Gastrocnemius medialis (tissue), 4 donors: ENCODE results near the gene CD96. TPM values are rescaled to one million over a fixed set of nuclear protein-coding genes. Genes with fewer than 3 reads are reported as not detected.

ENCODE experiments used
- ATAC-seq, 2 donors: fragments of 150-250 bp; one replicate each; pipeline ENCODE4 v1.9.1; 2016
- DNase-seq, 2 donors: peaks; one replicate each; pipeline ENCODE4 v3.0.0-alpha.2; 2019
- H3K27ac ChIP-seq, 4 donors: fragments of 200-600 bp; sonication (generic); 1 replicate in 1 of 4; 2 replicates in 3 of 4; pipeline ENCODE4 v1.5.1; 2016 to 2018; ENCODE audit warnings: mild to moderate bottlenecking in 2 of 4, moderate library complexity in 1 of 4
- H3K27me3 ChIP-seq, 3 donors: fragments of 200-600 bp; sonication (generic) in 2 of 3; 1 replicate in 1 of 3; 2 replicates in 2 of 3; pipeline versions ENCODE4 v1.5.1 to v1.6.0; 2016 to 2019; ENCODE audit warnings: mild to moderate bottlenecking in 1 of 3, moderate library complexity in 1 of 3
- H3K36me3 ChIP-seq, 2 donors: fragments of 200-600 bp; sonication (generic) in 1 of 2; one replicate each; pipeline ENCODE4 v1.5.1; 2017 to 2018
- H3K4me1 ChIP-seq, 2 donors: fragments of 200-600 bp; sonication (generic) in 1 of 2; one replicate each; pipeline ENCODE4 v1.5.1; 2016 to 2017; ENCODE audit warnings: mild to moderate bottlenecking in 2 of 2
- H3K4me3 ChIP-seq, 4 donors: fragments of 200-600 bp; sonication (generic) in 3 of 4; 1 replicate in 1 of 4; 2 replicates in 3 of 4; pipeline ENCODE4 v1.5.1; 2016 to 2019; ENCODE audit warnings: mild to moderate bottlenecking in 2 of 4
- H3K9me3 ChIP-seq, 3 donors: fragments of 200-600 bp; sonication (generic) in 2 of 3; 1 replicate in 1 of 3; 2 replicates in 2 of 3; pipeline ENCODE4 v1.5.1; 2016 to 2019
- POLR2A ChIP-seq, 2 donors: fragments of 450-650 bp; IDR thresholded peaks; one replicate each; pipeline ENCODE4 v1.6.1; 2017; ENCODE audit warnings: antibody characterized with exemption in 2 of 2, mild to moderate bottlenecking in 2 of 2, moderate library complexity in 2 of 2
- in situ Hi-C, 4 donors: fragments of 200-750 bp; cut with MboI; loops; one replicate each; pipeline versions ENCODE4 v1.15.0 to v1.8.0; 2017; ENCODE audit warnings: low sequenced_read_pairs in 4 of 4
- intact Hi-C: fragments of 100-400 bp; cut with DNase I; formaldehyde crosslinking; loops from one replicate; pipeline ENCODE4 v1.15.1; 2023; ENCODE audit warnings: low total_unique reads
- total RNA-seq, 4 donors: library from RNA; depleted of rRNA; stranded (reverse); fragments of >200 nt; gene quantifications; one replicate each; pipeline versions ENCODE4 v1.1.0 to v1.2.3, GENCODE V29; 2016
- TF ChIP-seq, protein P1 (sequence below), 5 experiments: fragments of 450-650 bp in 3 of 5; fragments of 200-600 bp in 2 of 5; sonication (generic) in 2 of 5; IDR thresholded peaks in 4 of 5; conservative IDR thresholded peaks in 1 of 5; 1 replicate in 4 of 5; 2 replicates in 1 of 5; pipeline ENCODE4 v1.5.1; 2016 to 2019; ENCODE audit warnings: antibody characterized with exemption in 5 of 5, mild to moderate bottlenecking in 3 of 5, moderate library complexity in 3 of 5

Gene CD96
- total RNA-seq, 4 donors from 2014 or later = 0.85 TPM; not detected in 3

DNA sequence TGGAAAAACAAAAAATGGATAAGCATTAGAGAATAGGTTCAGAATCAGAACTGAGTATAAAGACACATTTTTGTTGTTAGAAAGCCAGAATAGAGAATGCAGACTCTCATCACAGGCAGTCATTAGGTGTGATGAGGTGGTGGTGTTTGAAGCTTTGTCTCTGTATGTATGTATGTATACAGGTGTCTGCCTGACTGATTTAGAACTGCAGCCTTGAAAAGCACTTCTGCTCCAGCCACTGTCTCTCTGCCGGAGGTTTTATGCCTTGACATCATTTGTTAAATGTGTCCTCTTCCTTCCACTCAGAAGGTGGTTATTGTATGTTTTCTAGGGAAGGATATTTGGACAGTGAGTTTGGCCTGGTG, 133.8 kb downstream of the CD96 start:
- in situ Hi-C loops (no loop called here), intact Hi-C loops (no loop called here)
- no peak for TF ChIP-seq POLR2A (IDR thresholded peaks at IDR 0.05)
- TF ChIP-seq, protein P1, sequence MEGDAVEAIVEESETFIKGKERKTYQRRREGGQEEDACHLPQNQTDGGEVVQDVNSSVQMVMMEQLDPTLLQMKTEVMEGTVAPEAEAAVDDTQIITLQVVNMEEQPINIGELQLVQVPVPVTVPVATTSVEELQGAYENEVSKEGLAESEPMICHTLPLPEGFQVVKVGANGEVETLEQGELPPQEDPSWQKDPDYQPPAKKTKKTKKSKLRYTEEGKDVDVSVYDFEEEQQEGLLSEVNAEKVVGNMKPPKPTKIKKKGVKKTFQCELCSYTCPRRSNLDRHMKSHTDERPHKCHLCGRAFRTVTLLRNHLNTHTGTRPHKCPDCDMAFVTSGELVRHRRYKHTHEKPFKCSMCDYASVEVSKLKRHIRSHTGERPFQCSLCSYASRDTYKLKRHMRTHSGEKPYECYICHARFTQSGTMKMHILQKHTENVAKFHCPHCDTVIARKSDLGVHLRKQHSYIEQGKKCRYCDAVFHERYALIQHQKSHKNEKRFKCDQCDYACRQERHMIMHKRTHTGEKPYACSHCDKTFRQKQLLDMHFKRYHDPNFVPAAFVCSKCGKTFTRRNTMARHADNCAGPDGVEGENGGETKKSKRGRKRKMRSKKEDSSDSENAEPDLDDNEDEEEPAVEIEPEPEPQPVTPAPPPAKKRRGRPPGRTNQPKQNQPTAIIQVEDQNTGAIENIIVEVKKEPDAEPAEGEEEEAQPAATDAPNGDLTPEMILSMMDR (IDR thresholded peaks at IDR 0.05 in 4 of 5, conservative IDR thresholded peaks at IDR 0.05 in 1 of 5) = no peak
- Histone ChIP-seq H3K27me3 (no peaks in the 10 kb centered on the region), H3K27ac (no peak overlapping the region), H3K4me3 (no peak overlapping the region), H3K36me3 (no peaks in the 10 kb centered on the region), H3K4me1 (peaks cover 7 to 19% of the 10 kb centered on the region in 2 donors), H3K9me3 (no peaks in the 10 kb centered on the region)
- no peak for DNase-seq
- no peak for ATAC-seq

DNA sequence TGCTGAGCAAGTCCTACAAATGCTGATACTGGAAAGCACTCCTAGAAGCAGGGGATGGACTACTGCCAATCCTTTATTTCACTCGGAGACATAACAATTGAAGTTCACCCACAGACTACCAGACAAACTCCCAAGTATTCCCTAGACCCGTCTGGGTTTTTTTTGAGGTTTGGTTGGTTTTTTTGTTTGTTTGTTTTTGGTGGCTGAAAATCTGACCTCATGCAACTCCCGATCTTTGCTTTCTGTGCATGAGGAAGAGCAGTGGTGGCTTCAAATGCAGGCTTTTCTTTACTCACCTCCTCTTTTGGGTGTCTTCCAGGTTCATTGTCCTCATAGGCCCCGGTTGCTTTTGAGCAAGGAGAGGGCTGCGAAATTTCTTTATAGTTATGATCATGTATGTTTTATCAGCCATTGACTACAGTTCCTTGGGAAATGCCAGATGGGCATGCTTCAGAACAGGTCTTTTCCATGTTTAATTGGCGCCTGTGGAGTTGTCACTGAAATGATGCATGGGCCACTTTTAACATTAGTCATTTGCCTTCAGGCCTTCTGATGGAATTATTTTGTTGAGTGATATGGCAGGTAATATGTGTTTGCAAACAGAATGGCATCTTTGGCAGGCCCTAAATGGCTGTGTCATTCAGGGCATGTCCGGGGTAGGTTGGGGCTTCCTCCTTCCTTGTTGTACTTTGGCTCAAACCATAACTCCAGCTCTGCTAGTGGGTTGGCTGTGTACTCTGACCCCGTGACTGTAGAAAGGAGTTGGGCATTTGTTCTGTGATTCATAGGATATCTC, 134.4 kb downstream of the CD96 start:
- no peaks in the 10 kb centered on the region for H3K27me3 ChIP-seq
- DNase-seq (no peak), ATAC-seq (no peak)
- intact Hi-C loops (no loop called here), in situ Hi-C loops (no loop called here)
- TF ChIP-seq, protein P1 (IDR thresholded peaks at IDR 0.05 in 4 of 5, conservative IDR thresholded peaks at IDR 0.05 in 1 of 5) = no peak
- peaks cover 7 to 19% of the 10 kb centered on the region in 2 donors for H3K4me1 ChIP-seq
- H3K9me3 ChIP-seq = no peaks in the 10 kb centered on the region
- H3K36me3 ChIP-seq = no peaks in the 10 kb centered on the region
- H3K4me3 ChIP-seq = no peak overlapping the region
- no peak overlapping the region for H3K27ac ChIP-seq

DNA sequence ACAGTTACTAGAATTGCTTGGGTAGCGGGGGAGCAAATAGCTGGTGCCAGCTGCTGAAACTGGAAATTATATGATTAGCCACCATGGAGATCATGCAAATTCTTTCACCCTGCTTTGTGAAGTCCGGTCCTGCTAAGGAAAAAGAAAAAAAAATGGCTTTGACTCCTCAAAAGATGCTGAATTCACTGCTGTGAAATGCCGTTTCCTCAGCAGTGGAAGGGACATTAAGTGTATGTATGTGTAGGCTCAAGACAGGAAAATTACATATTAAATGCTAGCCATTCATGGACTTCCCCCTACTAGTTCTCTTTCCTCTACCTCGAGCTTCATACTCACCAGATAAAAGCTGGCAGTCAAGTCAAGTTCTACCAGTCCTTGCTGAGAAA, 135.0 kb downstream of the CD96 start:
- Histone ChIP-seq H3K27ac (no peak overlapping the region), H3K27me3 (no peaks in the 10 kb centered on the region), H3K4me3 (no peak overlapping the region), H3K9me3 (no peaks in the 10 kb centered on the region), H3K36me3 (no peaks in the 10 kb centered on the region), H3K4me1 (peaks cover 7 to 19% of the 10 kb centered on the region in 2 donors)
- no peak for TF ChIP-seq POLR2A (IDR thresholded peaks at IDR 0.05)
- TF ChIP-seq, protein P1 (IDR thresholded peaks at IDR 0.05 in 4 of 5, conservative IDR thresholded peaks at IDR 0.05 in 1 of 5) = no peak
- in situ Hi-C loops = no loop called here
- DNase-seq = no peak
- intact Hi-C loops = no loop called here
- no peak for ATAC-seq

DNA sequence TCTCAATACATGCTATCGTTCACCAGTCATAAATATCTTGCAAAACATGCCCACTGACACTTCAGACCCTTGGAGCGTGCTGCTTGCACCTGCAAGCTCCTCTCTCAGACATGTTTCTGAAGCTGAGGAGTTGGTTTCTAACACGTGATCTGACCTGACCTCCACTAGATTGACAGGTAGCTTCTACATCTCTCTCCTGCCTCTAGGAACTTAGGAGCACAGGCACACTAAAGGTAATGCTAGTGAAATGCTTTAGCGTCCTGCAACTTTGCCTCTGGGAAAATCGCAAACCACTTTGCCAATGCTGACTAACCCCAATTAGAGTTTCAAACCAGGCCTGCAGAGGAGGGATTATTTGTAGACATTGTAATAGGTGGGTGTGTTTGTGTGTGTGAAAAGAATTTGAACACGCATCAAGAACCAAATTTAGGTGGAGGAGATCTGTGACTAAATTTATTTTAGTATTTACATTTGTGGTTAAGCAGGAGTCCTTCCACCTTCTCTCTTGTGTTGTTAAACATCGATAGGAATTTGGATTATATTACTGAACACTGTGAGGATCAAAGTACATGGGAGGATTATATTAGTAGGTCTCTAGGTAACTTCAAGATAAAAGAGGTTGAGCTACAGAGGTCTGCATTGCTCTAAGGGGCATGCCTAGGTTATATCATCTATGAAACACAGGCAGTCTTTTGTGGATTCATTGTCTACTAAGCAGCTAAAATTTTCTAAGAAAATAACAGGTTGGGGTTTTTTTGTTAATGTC, 139.8 kb downstream of the CD96 start:
- TF ChIP-seq POLR2A (IDR thresholded peaks at IDR 0.05) = no peak
- TF ChIP-seq, protein P1 (IDR thresholded peaks at IDR 0.05 in 4 of 5, conservative IDR thresholded peaks at IDR 0.05 in 1 of 5) = no peak
- ATAC-seq (no peak), DNase-seq (no peak)
- H3K9me3 ChIP-seq = no peaks in the 10 kb centered on the region
- in situ Hi-C loops (no loop called here), intact Hi-C loops (no loop called here)
- H3K4me3 ChIP-seq = no peak overlapping the region
- no peaks in the 10 kb centered on the region for H3K27me3 ChIP-seq
- H3K36me3 ChIP-seq = no peaks in the 10 kb centered on the region
- no peak overlapping the region for H3K27ac ChIP-seq
- H3K4me1 ChIP-seq = no peaks in the 10 kb centered on the region
